ENCODE measurements around the gene LRBA. TPM values are rescaled to one million over a fixed set of nuclear protein-coding genes. Genes with fewer than 3 reads are reported as not detected.

LRBA gene
- polyA plus RNA-seq, 1 experiment = 23.4 TPM

- POLR2A ChIA-PET = interaction anchor here (0.9 kb wide), 1 partner anchor 9 kb away, joined by 3 read pairs; no protein-coding TSS in a partner anchor
- H3K9me3 ChIP-seq (ENCODE audit: control insufficient read depth, insufficient read depth, low read length) = no peaks in the 10 kb centered on the region
- DNase-seq (ENCODE audit: low read depth, low spot score) = no peak
- no peaks in the 10 kb centered on the region for H3K27me3 ChIP-seq (ENCODE audit: control insufficient read depth, insufficient read depth, low read length)
- CTCF ChIA-PET = interaction anchor here (1.2 kb wide), 1 partner anchor 12 kb away, joined by 3 read pairs; no protein-coding TSS in a partner anchor
- no peak for TF ChIP-seq CTCF (IDR thresholded peaks at IDR 0.05; ENCODE audit: low read depth, low read length)
- no peak overlapping the region for H3K27ac ChIP-seq (ENCODE audit: low read depth, low read length)
- no peak overlapping the region for H3K4me3 ChIP-seq (ENCODE audit: low read depth, low read length)
Measured at GRCh38 chr4:150323406-150324325, 691.4 kb downstream of the LRBA start.

GRCh38 chr4:150322646-150323045, 692.4 kb downstream of the LRBA start:
- no peaks in the 10 kb centered on the region for H3K9me3 ChIP-seq (ENCODE audit: control insufficient read depth, insufficient read depth, low read length)
- no peak for TF ChIP-seq CTCF (IDR thresholded peaks at IDR 0.05; ENCODE audit: low read depth, low read length)
- no peak overlapping the region for H3K4me3 ChIP-seq (ENCODE audit: low read depth, low read length)
- ChIA-PET CTCF (interaction anchor here (1.2 kb wide), 1 partner anchor 11 kb away, joined by 3 read pairs; no protein-coding TSS in a partner anchor), POLR2A (no interaction called here)
- H3K27me3 ChIP-seq (ENCODE audit: control insufficient read depth, insufficient read depth, low read length) = no peaks in the 10 kb centered on the region
- H3K27ac ChIP-seq (ENCODE audit: low read depth, low read length) = no peak overlapping the region
- no peak for DNase-seq (ENCODE audit: low read depth, low spot score)

- no peak for DNase-seq (ENCODE audit: low read depth, low spot score)
- ChIA-PET CTCF (no interaction called here), POLR2A (no interaction called here)
- no peaks in the 10 kb centered on the region for H3K9me3 ChIP-seq (ENCODE audit: control insufficient read depth, insufficient read depth, low read length)
- no peak overlapping the region for H3K4me3 ChIP-seq (ENCODE audit: low read depth, low read length)
- TF ChIP-seq CTCF (IDR thresholded peaks at IDR 0.05; ENCODE audit: low read depth, low read length) = no peak
- no peaks in the 10 kb centered on the region for H3K27me3 ChIP-seq (ENCODE audit: control insufficient read depth, insufficient read depth, low read length)
- no peak overlapping the region for H3K27ac ChIP-seq (ENCODE audit: low read depth, low read length)
Measured at GRCh38 chr4:150321113-150321512, 694.0 kb downstream of the LRBA start.

GRCh38 chr4:150318971-150319370, 696.1 kb downstream of the LRBA start:
- ChIA-PET POLR2A (no interaction called here), CTCF (interaction anchor here (0.9 to 1.4 kb wide), 2 partner anchors 21 to 548 kb away, joined by 3 read pairs; no protein-coding TSS in a partner anchor)
- no peak overlapping the region for H3K27ac ChIP-seq (ENCODE audit: low read depth, low read length)
- H3K9me3 ChIP-seq (ENCODE audit: control insufficient read depth, insufficient read depth, low read length) = no peaks in the 10 kb centered on the region
- no peak overlapping the region for H3K4me3 ChIP-seq (ENCODE audit: low read depth, low read length)
- no peak for DNase-seq (ENCODE audit: low read depth, low spot score)
- TF ChIP-seq CTCF (IDR thresholded peaks at IDR 0.05; ENCODE audit: low read depth, low read length) = no peak
- H3K27me3 ChIP-seq (ENCODE audit: control insufficient read depth, insufficient read depth, low read length) = no peaks in the 10 kb centered on the region

GRCh38 chr4:150318527-150318926, 696.6 kb downstream of the LRBA start:
- no peak overlapping the region for H3K27ac ChIP-seq (ENCODE audit: low read depth, low read length)
- H3K4me3 ChIP-seq (ENCODE audit: low read depth, low read length) = no peak overlapping the region
- DNase-seq (ENCODE audit: low read depth, low spot score) = no peak
- H3K27me3 ChIP-seq (ENCODE audit: control insufficient read depth, insufficient read depth, low read length) = no peaks in the 10 kb centered on the region
- no peak for TF ChIP-seq CTCF (IDR thresholded peaks at IDR 0.05; ENCODE audit: low read depth, low read length)
- ChIA-PET POLR2A (no interaction called here), CTCF (interaction anchor here (0.9 to 1.4 kb wide), 2 partner anchors 21 to 549 kb away, joined by 3 read pairs; no protein-coding TSS in a partner anchor)
- H3K9me3 ChIP-seq (ENCODE audit: control insufficient read depth, insufficient read depth, low read length) = no peaks in the 10 kb centered on the region

Measured in AG04450 (cell line).